H54 (cell line): ENCODE data around the gene TAB3.

ENCODE experiments used
- DNase-seq: peaks from one replicate; pipeline ENCODE4 v3.0.0; 2011; ENCODE audit warnings: low spot score, mixed read lengths; ENCODE audit not compliant: insufficient read length
- FAIRE-seq: peaks from 3 replicates; lab custom pipeline; 2011; peaks lifted over from hg19 to GRCh38; lab: Jason Lieb, UNC
- POLR2A ChIP-seq: IDR thresholded peaks from 2 replicates; pipeline ENCODE4 v1.6.1; 2011; ENCODE audit warnings: low read depth, mild to moderate bottlenecking, low read length

Gene TAB3

DNA sequence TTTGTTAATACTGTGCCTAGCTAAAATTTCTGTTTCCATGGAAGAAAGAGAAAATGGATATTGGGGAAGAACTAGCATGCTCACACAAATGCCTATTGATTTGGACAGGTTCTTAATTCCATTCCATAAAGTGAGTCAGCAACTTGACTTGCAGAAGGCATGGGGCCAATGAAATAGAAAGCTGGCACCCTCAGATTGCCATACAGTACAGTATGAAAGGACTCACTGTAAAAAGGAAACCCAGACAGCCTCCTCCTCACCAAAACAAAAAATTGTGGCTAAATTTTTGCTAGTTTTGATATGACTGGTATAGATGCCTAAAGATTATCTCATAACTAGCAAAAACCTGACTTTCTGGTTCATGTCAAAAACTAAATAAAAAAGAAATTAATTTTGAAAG, 11.2 kb upstream of the TAB3 start:
- FAIRE-seq (no peak), DNase-seq (no peak)
- TF ChIP-seq POLR2A, result no peak

DNA sequence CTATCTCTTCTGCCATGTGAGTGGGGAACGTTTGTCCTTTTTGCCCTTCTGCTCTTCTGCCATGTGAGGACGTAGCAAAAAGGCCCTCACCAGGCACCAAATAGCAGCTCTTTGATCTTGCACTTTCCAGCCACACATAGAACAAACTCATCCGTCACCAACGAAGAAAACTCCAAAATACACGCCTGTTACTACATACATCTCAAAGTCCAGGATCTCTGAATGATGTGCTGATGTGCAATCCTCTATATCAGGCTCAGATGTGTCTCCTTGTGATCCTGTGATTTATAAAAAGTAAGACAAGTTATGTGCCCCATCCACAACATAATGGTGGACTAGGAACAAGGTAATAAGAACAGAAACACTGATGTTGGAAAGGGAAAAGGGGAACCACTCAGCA, 9.8 kb upstream of the TAB3 start:
- TF ChIP-seq POLR2A, result no peak
- FAIRE-seq, result no peak

DNA sequence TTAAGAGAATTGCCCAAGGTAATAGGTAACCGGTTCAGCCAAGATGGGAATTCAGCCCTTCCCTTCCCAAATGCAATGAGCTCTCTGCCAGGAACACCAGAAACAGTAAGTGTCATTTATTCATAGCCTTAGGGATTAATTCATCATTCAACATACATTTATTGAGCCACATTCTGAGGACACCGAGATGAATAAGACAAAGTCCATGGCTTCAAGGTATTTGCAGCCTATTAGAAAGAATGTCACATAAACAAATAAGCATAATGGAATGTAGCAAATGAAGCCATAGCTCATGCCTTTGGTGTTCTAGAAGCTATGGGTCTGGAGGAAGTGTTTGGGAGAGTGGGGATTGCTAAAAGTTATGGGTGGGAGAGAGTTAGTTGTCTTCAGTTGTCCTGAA, 6.3 kb upstream of the TAB3 start:
- TF ChIP-seq POLR2A, result no peak
- no peak for FAIRE-seq
- DNase-seq, result no peak

More for the DNA sequence above, 9.8 kb upstream of the TAB3 start:
- DNase-seq, result no peak

DNA sequence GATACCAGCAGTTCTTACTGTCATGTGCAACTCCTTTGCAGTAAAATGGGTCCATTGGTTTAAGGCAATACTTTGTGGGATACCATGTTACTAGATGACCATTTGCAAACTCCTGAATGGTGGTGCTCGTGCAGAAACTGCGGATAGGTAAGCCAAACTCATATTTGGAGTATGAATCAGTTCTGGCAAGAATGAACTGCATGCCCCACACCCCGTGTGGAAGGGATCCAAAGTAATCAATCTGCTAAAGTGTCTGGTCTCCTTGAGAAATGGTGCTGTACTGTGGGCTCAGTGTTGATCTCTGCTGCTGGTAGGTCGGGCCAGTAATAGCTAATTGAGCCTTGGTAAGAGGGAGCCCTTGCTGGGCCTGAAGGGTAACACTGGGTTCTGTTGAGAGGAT, 4.2 kb upstream of the TAB3 start:
- FAIRE-seq (no peak), DNase-seq (no peak)
- TF ChIP-seq POLR2A, result no peak

DNA sequence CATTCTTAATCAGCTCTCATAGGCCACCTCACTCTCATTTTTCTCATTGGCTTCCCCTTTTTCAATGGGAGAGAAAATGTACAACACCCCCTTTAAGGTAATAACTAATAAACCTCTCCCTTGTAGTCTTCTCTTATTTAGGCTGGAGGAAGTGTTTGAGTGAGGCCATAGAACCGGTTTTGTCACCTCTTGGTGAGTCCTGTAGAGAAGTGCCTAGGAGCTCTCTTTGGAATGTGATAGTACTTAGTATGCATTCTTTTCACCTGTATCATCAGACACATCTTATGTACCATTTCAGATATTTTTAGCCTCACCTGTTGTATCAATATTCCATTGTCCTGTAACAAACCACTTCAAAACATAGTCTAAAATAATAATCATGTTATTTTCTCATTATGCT, 3.5 kb upstream of the TAB3 start:
- FAIRE-seq (no peak), DNase-seq (no peak)
- no peak for TF ChIP-seq POLR2A

DNA sequence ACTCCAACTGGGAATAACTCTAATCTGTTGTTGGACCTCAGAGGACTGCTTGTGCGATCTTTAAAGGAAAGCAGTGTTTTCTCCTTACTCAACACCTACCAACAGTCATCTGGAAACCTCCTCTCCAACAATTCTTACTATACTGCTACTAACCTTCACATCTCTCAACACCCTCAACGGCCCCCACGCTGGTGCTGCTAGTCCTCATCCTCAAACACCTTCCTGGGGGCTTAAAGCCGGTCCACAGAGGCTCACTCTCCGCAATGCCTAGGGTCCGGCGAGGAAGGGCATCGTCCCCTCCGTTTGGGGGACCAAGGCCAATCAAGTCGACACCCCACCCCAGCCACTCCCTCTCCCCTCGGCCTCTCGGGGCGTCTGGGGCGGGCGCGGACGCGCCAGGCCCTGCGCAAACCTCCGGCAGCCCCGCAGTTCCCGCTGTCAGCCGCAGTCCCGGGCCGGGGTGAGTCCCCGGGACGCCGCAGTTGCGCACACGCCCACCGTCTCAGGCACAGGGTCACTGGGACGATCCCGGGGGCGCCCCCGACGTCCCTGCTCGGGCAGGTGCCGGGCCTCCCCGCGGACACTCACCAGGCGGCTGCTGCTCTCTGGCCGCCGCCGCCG, 418 bp downstream of the TAB3 start:
- TF ChIP-seq POLR2A, result no peak
- no peak for FAIRE-seq
- DNase-seq, result no peak

DNA sequence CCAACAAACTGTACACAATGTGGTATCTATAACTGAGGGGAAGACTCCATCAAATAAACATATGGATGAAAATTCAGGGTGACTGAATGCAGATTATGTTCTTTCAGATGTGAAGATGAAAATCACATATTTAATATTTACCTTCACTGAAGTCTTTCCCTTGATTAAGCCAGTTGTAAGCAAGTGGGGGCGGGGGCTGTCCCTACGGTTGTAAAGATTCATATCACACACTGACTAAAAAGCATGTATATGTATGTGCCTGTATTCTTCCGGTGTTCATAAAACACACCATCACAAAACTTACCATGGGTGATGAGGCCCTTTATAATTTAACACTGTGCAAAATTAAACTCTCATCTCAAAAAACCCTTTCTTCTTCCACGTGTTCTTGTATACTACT, 1.3 kb downstream of the TAB3 start:
- FAIRE-seq (no peak), DNase-seq (no peak)
- no peak for TF ChIP-seq POLR2A

DNA sequence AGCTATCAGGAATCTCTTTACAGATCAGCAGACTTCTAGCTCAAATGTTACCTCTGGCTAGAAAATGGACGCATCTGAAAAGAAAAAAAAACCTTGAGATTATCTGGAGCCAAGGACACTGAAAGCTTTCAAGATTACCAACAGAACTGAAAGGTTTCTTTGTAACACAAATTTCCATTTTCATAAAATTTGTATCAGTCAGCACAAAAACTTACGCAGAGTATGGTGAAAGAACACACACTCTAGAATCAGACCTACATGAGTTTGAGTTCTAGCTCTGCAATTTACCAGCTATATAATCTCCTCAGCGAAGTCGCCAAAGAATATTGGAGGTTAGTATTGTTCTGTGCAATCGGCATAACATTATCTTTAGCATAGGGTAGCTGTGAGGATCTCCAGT, 1.8 kb downstream of the TAB3 start:
- FAIRE-seq (no peak), DNase-seq (no peak)
- TF ChIP-seq POLR2A, result no peak

DNA sequence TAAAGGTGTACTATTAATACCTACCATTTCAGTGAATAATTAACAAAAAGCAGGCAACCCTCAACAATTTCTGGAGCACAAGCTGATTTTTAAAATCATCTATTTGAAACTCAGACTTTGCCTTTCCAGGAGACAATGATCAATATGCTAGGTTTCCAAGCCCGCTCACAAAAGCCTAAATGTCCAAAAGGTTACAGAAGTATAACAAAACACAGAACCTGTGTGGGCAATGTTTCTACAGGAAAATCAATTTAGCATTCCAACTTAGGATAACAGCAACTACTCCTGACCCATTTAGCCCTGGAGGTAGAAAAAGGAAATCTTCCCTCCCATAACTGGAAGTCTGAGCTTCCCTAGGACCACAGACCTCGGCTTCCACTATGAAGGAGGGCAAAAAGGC, 3.9 kb downstream of the TAB3 start:
- FAIRE-seq, result no peak
- TF ChIP-seq POLR2A, result no peak
- DNase-seq, result no peak

DNA sequence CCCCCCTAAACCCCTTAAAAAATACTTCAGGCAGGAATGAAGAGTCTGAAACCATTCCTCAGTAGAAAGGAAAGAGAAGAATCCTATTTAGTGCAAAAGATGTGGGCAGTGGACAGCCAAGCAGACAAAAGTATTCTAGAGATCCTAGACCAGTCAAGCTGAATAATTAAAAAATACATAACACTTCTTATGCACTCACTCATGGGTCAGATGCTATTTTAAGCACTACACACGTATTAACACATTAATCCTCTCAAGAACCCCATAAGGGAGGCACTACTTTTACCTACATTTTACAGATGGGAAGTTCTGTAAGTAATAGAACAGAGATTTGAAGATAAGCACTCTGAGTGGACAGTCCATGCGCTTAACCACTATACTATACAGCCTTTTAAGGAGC, 5.9 kb downstream of the TAB3 start:
- no peak for DNase-seq

DNA sequence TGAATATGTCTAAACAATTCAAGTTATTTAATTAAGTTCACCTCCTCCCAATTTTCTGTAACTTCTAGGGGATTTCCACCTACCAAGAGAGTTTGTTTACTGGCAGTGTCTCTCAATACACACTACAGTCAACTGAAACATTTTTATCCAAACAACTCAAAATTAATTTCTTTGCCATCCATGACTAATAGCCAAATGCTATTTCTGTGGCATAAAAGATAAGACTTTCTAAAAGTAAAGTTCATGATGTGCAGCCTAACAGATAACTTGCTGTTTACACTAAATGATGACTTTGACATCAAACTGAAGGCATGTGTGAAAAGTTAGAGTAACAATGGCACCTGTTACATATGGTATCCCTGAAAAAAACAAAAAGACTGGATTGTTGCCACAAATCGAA, 7.3 kb downstream of the TAB3 start:
- no peak for TF ChIP-seq POLR2A
- FAIRE-seq (no peak), DNase-seq (no peak)

More for the DNA sequence above, 5.9 kb downstream of the TAB3 start:
- no peak for TF ChIP-seq POLR2A
- no peak for FAIRE-seq

DNA sequence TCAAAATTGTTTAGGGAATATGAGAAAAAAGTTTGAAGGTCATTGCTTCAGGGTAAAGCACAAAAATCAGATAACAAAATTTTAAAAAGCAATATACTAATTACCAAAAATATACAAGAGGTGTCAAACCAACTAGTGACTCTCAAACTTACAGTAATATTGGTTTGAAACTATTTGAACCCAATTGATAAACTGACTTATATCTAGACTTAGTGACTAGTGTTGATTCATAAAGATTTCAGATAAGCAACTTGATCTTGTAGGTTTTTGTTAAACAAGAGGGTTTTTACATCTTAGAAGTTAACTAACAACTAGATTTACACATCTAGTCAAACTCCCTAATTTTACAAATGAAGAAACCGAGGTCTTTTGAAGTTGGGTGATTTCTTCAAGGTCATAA, 7.7 kb downstream of the TAB3 start:
- no peak for TF ChIP-seq POLR2A
- no peak for FAIRE-seq
- DNase-seq, result no peak

DNA sequence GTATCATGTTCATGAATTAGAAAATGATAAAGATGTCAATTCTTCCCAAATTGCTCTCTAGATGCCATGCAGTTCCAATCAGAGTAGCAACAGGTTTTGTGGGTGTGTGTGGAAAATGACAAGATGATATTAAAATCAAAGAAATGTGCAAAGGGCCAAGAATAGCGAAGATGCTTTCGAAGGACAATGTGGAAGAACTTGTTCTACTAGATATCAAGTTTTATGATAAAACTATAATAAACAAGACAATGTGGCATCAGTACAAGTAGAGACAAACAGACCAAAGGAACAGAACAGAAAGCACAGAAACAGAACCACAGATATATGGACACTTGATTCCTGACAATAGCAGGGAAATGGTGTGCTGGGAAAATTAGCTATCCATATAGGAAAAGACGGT, 9.0 kb downstream of the TAB3 start:
- FAIRE-seq (no peak), DNase-seq (no peak)
- no peak for TF ChIP-seq POLR2A

DNA sequence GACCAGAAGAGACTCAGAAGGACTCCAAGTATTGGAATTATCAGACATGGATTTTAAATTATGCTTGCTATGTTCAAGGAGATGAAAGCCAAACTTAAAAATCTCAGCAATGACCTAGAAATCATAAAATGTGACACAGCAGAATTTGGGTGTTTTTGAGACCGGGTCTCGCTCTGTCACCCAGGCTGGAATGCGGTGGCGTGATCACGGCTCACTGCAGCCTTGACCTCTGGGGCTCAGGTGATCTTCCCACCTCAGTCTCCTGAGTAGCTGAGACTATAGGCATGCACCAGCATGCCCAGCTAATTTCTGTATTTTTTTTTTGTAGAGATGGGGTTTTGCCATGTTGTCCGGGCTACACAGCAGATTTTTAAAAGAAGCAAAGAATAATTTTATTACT, 12.7 kb downstream of the TAB3 start:
- no peak for FAIRE-seq
- TF ChIP-seq POLR2A, result no peak
- DNase-seq, result no peak

DNA sequence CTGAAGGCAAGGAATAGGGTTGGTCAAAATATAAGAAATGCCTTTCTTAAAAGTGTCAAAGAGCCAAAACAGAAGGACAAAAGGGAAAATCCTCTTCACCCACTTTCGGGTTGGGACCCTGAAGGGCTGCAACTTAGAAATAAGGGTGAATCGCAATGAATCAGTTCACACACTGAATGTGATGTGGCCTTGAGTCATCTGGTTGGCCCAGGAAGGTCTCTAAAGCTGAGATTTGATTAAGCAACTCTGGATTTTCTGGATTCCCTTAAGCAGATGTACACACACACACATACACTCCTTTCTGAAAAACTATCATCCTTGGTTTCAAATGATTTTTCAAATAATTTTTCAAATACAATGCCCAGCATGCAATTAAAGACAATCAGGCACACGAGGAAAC, 13.1 kb downstream of the TAB3 start:
- FAIRE-seq (no peak), DNase-seq (no peak)
- TF ChIP-seq POLR2A, result no peak

DNA sequence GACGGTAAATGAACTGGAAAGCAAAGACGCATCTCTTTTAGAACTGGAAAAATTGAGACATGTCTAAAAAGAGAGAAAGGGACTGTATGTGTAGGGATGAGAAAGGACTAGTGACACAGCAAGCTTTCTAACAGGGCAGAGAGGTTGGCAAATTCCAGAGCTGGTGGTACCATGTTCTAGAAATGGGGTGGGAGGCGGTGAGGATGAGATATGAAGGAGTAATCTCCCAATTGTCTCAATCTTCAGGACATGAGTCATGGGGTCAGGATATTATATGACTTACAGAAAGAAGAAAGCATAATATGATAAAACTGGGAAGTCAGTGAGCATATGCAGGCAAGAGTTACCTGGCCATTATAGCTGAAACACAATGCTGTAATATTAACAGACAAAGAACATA, 14.2 kb downstream of the TAB3 start:
- no peak for FAIRE-seq
- TF ChIP-seq POLR2A, result no peak
- DNase-seq, result no peak
